HS-5 (cell line): Measurements from ENCODE around the gene WBP2NL.

ENCODE experiments used
- DNase-seq: peaks from one replicate; pipeline ENCODE4 v3.0.0-alpha.2; 2012; ENCODE audit warnings: low read depth

The WBP2NL gene

GRCh38 chr22:42072606-42073330 is 74.2 kb downstream of the WBP2NL start:
- no peak for DNase-seq

DNA sequence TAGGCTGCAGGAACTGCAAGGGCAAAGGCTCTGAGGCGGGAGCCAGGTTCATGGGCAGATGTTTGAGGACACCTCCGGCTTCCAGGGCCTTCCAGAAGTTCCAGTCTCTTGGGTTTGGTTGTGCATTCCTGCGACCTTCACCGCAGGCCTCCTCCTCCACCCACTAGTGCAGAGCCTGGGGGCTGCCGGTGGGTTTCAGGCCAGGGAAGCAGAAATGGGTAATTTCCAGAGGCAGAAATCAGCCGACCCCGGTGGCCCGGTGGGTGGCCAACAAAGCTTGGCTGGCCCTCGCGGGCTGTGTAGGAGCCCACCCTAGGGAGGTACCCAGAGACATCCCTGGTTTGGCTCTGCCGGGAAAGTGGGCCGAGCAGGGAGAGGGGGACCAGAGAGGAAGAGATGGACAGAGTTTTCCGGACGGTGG is 75.0 kb downstream of the WBP2NL start:
- no peak for DNase-seq

DNA sequence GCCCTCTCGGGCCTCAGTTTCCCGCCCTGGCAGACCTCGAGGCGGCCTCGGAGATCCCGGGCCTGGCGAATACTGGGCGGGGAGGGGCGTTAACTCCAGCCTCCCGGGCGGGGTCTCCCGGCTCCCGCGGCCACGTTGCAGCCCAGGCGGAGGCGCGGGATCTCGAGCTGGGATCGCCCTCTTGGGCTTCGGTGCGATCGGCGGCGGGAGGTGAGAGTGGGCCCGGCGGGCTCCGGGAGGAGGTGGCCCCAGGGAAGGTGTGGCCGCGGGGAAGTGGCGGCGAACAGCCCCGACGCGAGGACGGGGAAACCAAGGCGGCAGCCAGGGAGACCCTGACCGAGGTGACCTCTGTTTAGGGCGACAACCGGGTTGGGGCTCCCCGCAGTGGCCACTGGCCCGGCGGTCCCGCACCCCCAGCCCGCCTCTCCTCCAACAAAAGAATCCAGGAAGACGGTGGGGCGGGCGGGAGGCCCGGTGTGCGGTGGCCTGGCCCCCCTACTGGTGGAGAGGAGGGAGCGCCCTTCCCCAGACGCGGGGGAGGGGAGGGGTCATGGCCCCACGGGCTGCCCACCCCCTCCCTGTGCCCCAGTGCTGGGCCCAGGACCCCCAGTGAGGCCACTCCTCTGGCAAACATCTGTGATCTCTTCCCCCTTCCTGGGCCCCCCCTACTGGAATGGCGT is 75.7 kb downstream of the WBP2NL start, which contains the start of gene PHETA2:
Gene PHETA2 (plus strand): TSS at position 117 of the 680 bp plus-strand sequence. CDS start 3,046 bp downstream, outside the sequence.
- no peak for DNase-seq

DNA sequence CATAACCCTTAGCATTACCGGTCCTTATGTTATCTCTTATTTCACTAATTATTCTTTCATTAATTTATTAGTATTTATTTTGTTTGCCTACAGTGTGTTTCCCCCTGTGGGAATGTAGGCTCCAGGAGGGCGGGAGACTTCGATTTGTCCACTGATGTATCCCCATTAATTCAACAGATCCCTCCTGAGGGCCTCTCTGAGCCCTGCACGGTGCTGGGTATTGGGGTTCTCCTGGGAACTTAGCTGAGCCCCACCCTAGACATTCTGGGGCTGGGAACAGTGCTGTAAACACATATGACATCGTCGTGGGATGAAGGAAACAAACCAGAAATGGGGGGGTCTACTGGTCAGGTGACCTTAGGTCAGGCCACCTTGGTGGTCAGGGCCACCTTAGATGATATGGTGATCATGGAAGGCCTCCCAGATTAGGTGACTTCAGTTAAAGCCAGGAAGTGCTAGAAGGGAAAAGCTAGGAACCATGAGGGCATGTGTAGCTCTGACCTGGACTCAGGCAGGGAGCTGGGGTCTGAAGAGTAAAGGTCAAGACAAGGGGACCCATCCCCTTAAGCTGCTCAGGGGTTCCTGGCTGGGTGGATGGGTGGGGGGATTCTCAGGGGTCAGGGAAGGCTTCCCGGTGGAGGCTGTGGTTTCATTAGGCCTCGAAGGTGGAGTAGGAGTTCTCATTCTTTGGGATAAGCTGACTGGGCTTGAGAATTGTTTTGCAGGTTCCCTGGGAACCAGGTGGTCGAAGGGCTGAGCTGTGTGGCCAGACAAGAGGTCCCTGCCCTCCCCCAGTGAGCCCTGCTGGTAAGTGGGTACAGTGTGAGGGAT is 76.5 kb downstream of the WBP2NL start:
- no peak for DNase-seq

DNA sequence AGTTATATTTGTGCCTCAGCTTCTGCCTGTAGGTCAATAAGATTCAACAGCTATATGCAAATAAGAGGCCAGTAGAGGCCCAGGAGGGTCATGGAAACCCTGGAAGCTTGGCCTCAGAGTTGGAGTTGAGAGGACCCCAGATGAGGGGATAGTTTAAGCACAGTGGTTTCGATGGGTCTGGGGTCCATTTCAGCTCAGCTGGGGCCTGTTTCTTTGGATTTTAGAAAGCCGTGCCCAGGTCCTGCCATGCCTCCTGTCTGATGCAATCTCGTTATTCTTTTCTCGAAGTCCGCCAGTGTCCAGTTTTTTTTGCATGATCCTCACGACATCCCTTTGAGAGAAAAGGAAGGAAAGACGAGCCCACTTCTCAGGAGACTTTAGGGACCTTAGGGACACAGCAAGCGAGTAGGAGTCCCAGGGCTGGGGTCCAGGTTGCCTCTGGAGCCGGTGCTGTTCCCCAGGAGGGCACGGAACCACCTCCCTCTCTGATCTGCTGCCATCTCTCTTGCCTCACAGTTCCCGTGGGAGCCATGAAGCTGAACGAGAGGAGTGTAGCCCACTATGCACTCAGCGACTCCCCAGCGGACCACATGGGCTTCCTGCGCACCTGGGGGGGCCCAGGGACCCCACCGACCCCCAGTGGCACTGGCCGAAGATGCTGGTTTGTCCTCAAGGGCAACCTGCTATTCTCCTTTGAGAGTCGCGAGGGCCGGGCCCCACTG is 78.3 kb downstream of the WBP2NL start:
- DNase-seq, result no peak

- no peak for DNase-seq
Observed at GRCh38 chr22:42077486-42078125, 79.0 kb downstream of the WBP2NL start.
